CD4-positive, alpha-beta T cell (primary cell): Measurements from ENCODE around the gene PRXL2B. TPM values are rescaled to one million over a fixed set of nuclear protein-coding genes. Genes with fewer than 3 reads are reported as not detected.
A peak's percentile ranks its signal among the peaks of the same experiment; 100 is the strongest.

Experiments used
- ATAC-seq: fragments of 200-7000 bp; cut with Tn5 transposase; one replicate; pipeline ENCODE4 v1.10.0; 2022; ENCODE audit warnings: mild to moderate bottlenecking; ENCODE audit not compliant: poor library complexity
- CTCF ChIA-PET: fragments of 350-600 bp; sonication (Branson Sonifier 250); formaldehyde crosslinking; loops from one replicate; lab custom pipeline; 2021; ENCODE audit warnings: antibody characterized with exemption, inconsistent platforms; lab: Charles Lee
- POLR2A ChIA-PET: fragments of 350-600 bp; sonication (Branson Sonifier 250); formaldehyde crosslinking; loops from one replicate; lab custom pipeline; 2021; ENCODE audit warnings: antibody characterized with exemption, inconsistent platforms; lab: Charles Lee
- DNase-seq, 14 experiments: peaks; one replicate each; pipeline ENCODE4 v3.0.0-alpha.2; 2013 to 2020; ENCODE audit warnings: mixed read lengths in 2 of 14
- H3K27ac ChIP-seq, 2 donors: one replicate each; pipeline versions ENCODE4 v1.5.1 to v1.7.0; 2013; ENCODE audit warnings: low read length in 2 of 2, low read depth in 1 of 2, mild to moderate bottlenecking in 1 of 2
- H3K27me3 ChIP-seq, 2 experiments: 1 replicate in 1 of 2; 2 replicates in 1 of 2; pipeline versions ENCODE4 v1.6.1 to v1.7.0; 2013; ENCODE audit warnings: low read length in 2 of 2, control low read depth in 1 of 2, mild to moderate bottlenecking in 1 of 2, moderate library complexity in 1 of 2; ENCODE audit not compliant: insufficient read depth in 2 of 2, control insufficient read depth in 1 of 2
- H3K36me3 ChIP-seq: one replicate; pipeline ENCODE4 v1.6.1; 2013; ENCODE audit warnings: low read length, control low read depth; ENCODE audit not compliant: insufficient read depth
- H3K4me1 ChIP-seq: one replicate; pipeline ENCODE4 v1.6.1; 2013; ENCODE audit warnings: low read length, control low read depth; ENCODE audit not compliant: insufficient read depth
- H3K4me3 ChIP-seq: one replicate; pipeline ENCODE4 v1.5.1; 2013; ENCODE audit warnings: mild to moderate bottlenecking, low read length, moderate library complexity
- H3K9me3 ChIP-seq, 2 experiments: 1 replicate in 1 of 2; 2 replicates in 1 of 2; pipeline versions ENCODE4 v1.6.1 to v1.7.0; 2013; ENCODE audit warnings: low read length in 2 of 2, mild to moderate bottlenecking in 2 of 2, control low read depth in 1 of 2, moderate library complexity in 1 of 2; ENCODE audit not compliant: control insufficient read depth in 1 of 2, insufficient read depth in 1 of 2
- H3K27ac Mint-ChIP-seq: one replicate; pipeline ENCODE4 v1.8.0; 2020; ENCODE audit warnings: mixed read lengths
- H3K27me3 Mint-ChIP-seq: one replicate; pipeline ENCODE4 v1.8.0; 2021; ENCODE audit warnings: mixed read lengths
- H3K36me3 Mint-ChIP-seq: one replicate; pipeline ENCODE4 v1.8.0; 2021; ENCODE audit warnings: low read depth, mixed read lengths
- H3K4me1 Mint-ChIP-seq: one replicate; pipeline ENCODE4 v1.8.0; 2021; ENCODE audit warnings: low read depth, mixed read lengths
- H3K4me3 Mint-ChIP-seq: one replicate; pipeline ENCODE4 v1.8.0; 2020; ENCODE audit warnings: mild to moderate bottlenecking, mixed read lengths
- H3K9me3 Mint-ChIP-seq: one replicate; pipeline ENCODE4 v1.8.0; 2020; ENCODE audit warnings: mixed read lengths
- CTCF ChIP-seq: fragments of 200-600 bp; IDR thresholded peaks from one replicate; pipeline ENCODE4 v1.8.0; 2022; ENCODE audit warnings: antibody characterized with exemption, mild to moderate bottlenecking
- intact Hi-C, 2 experiments: fragments of 100-400 bp; cut with DNase I in 1 of 2; cut with micrococcal nuclease in 1 of 2; formaldehyde crosslinking; loops; one replicate each; pipeline versions ENCODE4 v1.15.1 to v1.9.0; 2023 to 2025; cut with DNase I, micrococcal nuclease
- total RNA-seq, 174 experiments: library from RNA in 2 of 174; stranded (reverse) in 2 of 174; gene quantifications; one replicate each; pipeline ENCODE4 v1.2.3 and lab custom pipeline; 2021 to 2026

Gene PRXL2B
- total RNA-seq, 2 experiments from 2014 or later, result 11.0 to 12.8 TPM

- H3K27me3 Mint-ChIP-seq, result no peaks in the 10 kb centered on the region
- Histone ChIP-seq H3K27me3 (peaks cover 0 to 2% of the 10 kb centered on the region in 2 experiments), H3K4me3 (no peak overlapping the region), H3K36me3 (no peaks in the 10 kb centered on the region), H3K9me3 (no peaks in the 10 kb centered on the region), H3K4me1 (peaks cover 41% of the 10 kb centered on the region), H3K27ac (no peak overlapping the region)
- H3K36me3 Mint-ChIP-seq, result peaks cover 1% of the 10 kb centered on the region
- intact Hi-C loops, result loop anchor here in 1 of 2 experiments (10.0 kb wide), 1 partner anchor 407 kb away; no protein-coding TSS in a partner anchor
- H3K27ac Mint-ChIP-seq, result no peak overlapping the region
- no peak for TF ChIP-seq CTCF
- ChIA-PET CTCF (no interaction called here), POLR2A (interaction anchor here (1.4 to 2.7 kb wide), 3 partner anchors 11 to 44 kb away, joined by 6 to 11 read pairs (median 6); partner anchors contain the start of genes HES5, PANK4 and PRXL2B)
- DNase-seq (no peak), ATAC-seq (no peak)
- no peak overlapping the region for H3K4me3 Mint-ChIP-seq
- H3K9me3 Mint-ChIP-seq, result no peaks in the 10 kb centered on the region
- H3K4me1 Mint-ChIP-seq, result peaks cover 20% of the 10 kb centered on the region
These were observed 44.8 kb upstream of the PRXL2B start for GRCh38 chr1:2541619-2542245.

- Histone ChIP-seq H3K4me1 (peaks cover 46% of the 10 kb centered on the region), H3K27ac (no peak overlapping the region), H3K27me3 (peaks cover 0 to 2% of the 10 kb centered on the region in 2 experiments), H3K36me3 (no peaks in the 10 kb centered on the region), H3K4me3 (no peak overlapping the region), H3K9me3 (no peaks in the 10 kb centered on the region)
- H3K27ac Mint-ChIP-seq, result no peak overlapping the region
- POLR2A ChIA-PET, result interaction anchor here (1.4 to 2.7 kb wide), 3 partner anchors 12 to 43 kb away, joined by 6 to 11 read pairs (median 11); partner anchors contain the start of genes HES5, PANK4 and PRXL2B
- H3K9me3 Mint-ChIP-seq, result no peaks in the 10 kb centered on the region
- TF ChIP-seq CTCF, result no peak
- CTCF ChIA-PET, result no interaction called here
- intact Hi-C loops, result loop anchor here in 1 of 2 experiments (10.0 kb wide), 1 partner anchor 408 kb away; no protein-coding TSS in a partner anchor
- no peak overlapping the region for H3K4me3 Mint-ChIP-seq
- peaks cover 24% of the 10 kb centered on the region for H3K4me1 Mint-ChIP-seq
- DNase-seq (no peak), ATAC-seq (no peak)
- no peaks in the 10 kb centered on the region for H3K27me3 Mint-ChIP-seq
- H3K36me3 Mint-ChIP-seq, result peaks cover 5% of the 10 kb centered on the region
These were observed 44.2 kb upstream of the PRXL2B start for GRCh38 chr1:2542246-2542915.

GRCh38 chr1:2543543-2544092 is 43.0 kb upstream of the PRXL2B start:
- H3K36me3 Mint-ChIP-seq, result peaks cover 5% of the 10 kb centered on the region
- H3K9me3 Mint-ChIP-seq, result no peaks in the 10 kb centered on the region
- DNase-seq (peak; percentile 45 to 78 (median 53)), ATAC-seq (peak; percentile 21)
- TF ChIP-seq CTCF, result no peak
- Histone ChIP-seq H3K27ac (no peak overlapping the region), H3K9me3 (no peaks in the 10 kb centered on the region), H3K27me3 (peaks cover 0 to 2% of the 10 kb centered on the region in 2 experiments), H3K4me3 (no peak overlapping the region), H3K36me3 (no peaks in the 10 kb centered on the region), H3K4me1 (peaks cover 58% of the 10 kb centered on the region)
- H3K27me3 Mint-ChIP-seq, result no peaks in the 10 kb centered on the region
- no peak overlapping the region for H3K4me3 Mint-ChIP-seq
- CTCF ChIA-PET, result no interaction called here
- H3K27ac Mint-ChIP-seq, result no peak overlapping the region
- intact Hi-C loops, result loop anchor here in 1 of 2 experiments (10.0 kb wide), 1 partner anchor 409 kb away; no protein-coding TSS in a partner anchor
- H3K4me1 Mint-ChIP-seq, result peaks cover 32% of the 10 kb centered on the region
- POLR2A ChIA-PET, result interaction anchor here (0.6 to 2.7 kb wide), 7 partner anchors 13 to 229 kb away, joined by 3 to 11 read pairs (median 3); partner anchors contain the start of genes HES5, PANK4 and PEX10
